Hepatocyte (in vitro differentiated cells): ENCODE data around the gene ERBB2. TPM values are rescaled to one million over a fixed set of nuclear protein-coding genes. Genes with fewer than 3 reads are reported as not detected.

Experiments used
- DNase-seq: peaks from one replicate; pipeline ENCODE4 v3.0.0-alpha.2; 2016; ENCODE audit warnings: low spot score
- H2AFZ ChIP-seq: fragments of 200-600 bp; sonication (generic); 2 replicates; pipeline ENCODE4 v1.6.0; 2016; ENCODE audit warnings: antibody characterized with exemption, mild to moderate bottlenecking
- H3K27ac ChIP-seq: fragments of 200-600 bp; sonication (generic); 2 replicates; pipeline ENCODE4 v1.5.1; 2016; ENCODE audit warnings: mild to moderate bottlenecking
- H3K27me3 ChIP-seq: fragments of 200-600 bp; sonication (generic); 2 replicates; pipeline ENCODE4 v1.6.1; 2016
- H3K36me3 ChIP-seq: fragments of 200-600 bp; sonication (generic); replicated peaks from 2 replicates; pipeline ENCODE4 v1.5.1; 2016; ENCODE audit warnings: low read depth; ENCODE audit not compliant: insufficient read depth
- H3K4me1 ChIP-seq: fragments of 200-600 bp; sonication (generic); 2 replicates; pipeline ENCODE4 v1.5.1; 2016; ENCODE audit warnings: mild to moderate bottlenecking, moderate library complexity; ENCODE audit not compliant: insufficient read depth
- H3K4me2 ChIP-seq: fragments of 200-600 bp; sonication (generic); 2 replicates; pipeline ENCODE4 v1.6.0; 2016
- H3K4me3 ChIP-seq: fragments of 200-600 bp; sonication (generic); 2 replicates; pipeline ENCODE4 v1.5.1; 2016; ENCODE audit warnings: mild to moderate bottlenecking
- H3K79me2 ChIP-seq: fragments of 200-600 bp; sonication (generic); 2 replicates; pipeline ENCODE4 v1.6.0; 2017; ENCODE audit warnings: mild to moderate bottlenecking
- H3K9me2 ChIP-seq: fragments of 200-600 bp; sonication (generic); replicated peaks from 2 replicates; pipeline ENCODE4 v1.6.0; 2017; ENCODE audit warnings: mild to moderate bottlenecking; ENCODE audit not compliant: insufficient read depth
- H3K9me3 ChIP-seq: fragments of 200-600 bp; sonication (generic); 2 replicates; pipeline ENCODE4 v1.5.1; 2016; ENCODE audit warnings: low read depth, mild to moderate bottlenecking
- H4K20me1 ChIP-seq: fragments of 200-600 bp; sonication (generic); 2 replicates; pipeline ENCODE4 v1.6.0; 2016; ENCODE audit warnings: mild to moderate bottlenecking; ENCODE audit not compliant: insufficient read depth, poor library complexity, severe bottlenecking
- EZH2 ChIP-seq: fragments of 200-600 bp; sonication (generic); IDR thresholded peaks from 2 replicates; pipeline ENCODE4 v1.6.1; 2016; ENCODE audit warnings: antibody characterized with exemption, mild to moderate bottlenecking, borderline replicate concordance
- EZH2phosphoT487 ChIP-seq: fragments of 200-600 bp; sonication (generic); IDR thresholded peaks from one replicate; pipeline ENCODE4 v1.6.1; 2018; ENCODE audit warnings: antibody characterized with exemption, mild to moderate bottlenecking, low read depth, moderate library complexity; ENCODE audit not compliant: unreplicated experiment, severe bottlenecking
- WGBS: methylation state at CpG from one replicate; pipeline ENCODE4 v1.1.6; 2016; ENCODE audit warnings: low lambda C conversion rate; ENCODE audit errors: missing lambda C conversion rate; 5-methylcytosine and 5-hydroxymethylcytosine counted together
- polyA plus RNA-seq: library from polyadenylated mRNA; unstranded; fragments of >200 nt; fragmentation: Nextera tagmentation; extraction: Ambion mirVana; gene quantifications from 2 replicates; pipeline ENCODE4 v1.2.1, GENCODE V29; 2016
- total RNA-seq: library from RNA; depleted of rRNA; stranded (reverse); fragments of >200 nt; gene quantifications from 2 replicates; pipeline ENCODE4 v1.2.3, GENCODE V29; 2014
- TF ChIP-seq, protein P1 (sequence below): fragments of 200-600 bp; sonication (generic); IDR thresholded peaks from 2 replicates; pipeline ENCODE4 v1.5.1; 2016; ENCODE audit warnings: antibody characterized with exemption, mild to moderate bottlenecking; ENCODE audit not compliant: poor library complexity

The ERBB2 gene
- total and polyA plus RNA-seq, 2 experiments from 2014 or later = 76.4 to 93.1 TPM

DNA sequence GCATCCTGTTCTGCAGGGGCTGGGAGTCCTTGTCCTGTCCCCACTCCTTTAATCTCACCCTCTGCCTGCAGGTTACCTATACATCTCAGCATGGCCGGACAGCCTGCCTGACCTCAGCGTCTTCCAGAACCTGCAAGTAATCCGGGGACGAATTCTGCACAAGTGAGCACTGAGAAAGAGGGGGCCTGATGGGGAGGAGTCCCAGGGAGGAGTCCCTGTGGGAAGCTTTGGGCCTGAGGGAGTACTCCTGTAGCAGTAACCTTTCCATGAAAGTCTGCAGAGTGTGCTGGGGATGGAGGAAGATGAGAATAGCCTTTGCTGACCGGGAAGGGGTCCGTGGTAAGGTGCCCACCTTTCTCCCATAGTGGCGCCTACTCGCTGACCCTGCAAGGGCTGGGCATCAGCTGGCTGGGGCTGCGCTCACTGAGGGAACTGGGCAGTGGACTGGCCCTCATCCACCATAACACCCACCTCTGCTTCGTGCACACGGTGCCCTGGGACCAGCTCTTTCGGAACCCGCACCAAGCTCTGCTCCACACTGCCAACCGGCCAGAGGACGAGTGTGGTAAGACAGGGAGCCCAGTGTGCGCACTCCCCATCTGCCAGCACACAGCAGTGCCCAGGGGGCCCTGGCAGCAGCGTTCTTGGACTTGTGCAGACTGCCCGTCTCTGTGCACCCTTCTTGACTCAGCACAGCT, 15.7 kb downstream of the ERBB2 start:
- Histone ChIP-seq H3K9me2 (no peaks in the 10 kb centered on the region), H2AFZ (no peak overlapping the region), H3K4me2 (no peak overlapping the region), H3K9me3 (no peaks in the 10 kb centered on the region), H3K36me3 (no peaks in the 10 kb centered on the region), H4K20me1 (no peaks in the 10 kb centered on the region), H3K4me3 (no peak overlapping the region), H3K27me3 (no peaks in the 10 kb centered on the region), H3K4me1 (no peaks in the 10 kb centered on the region), H3K79me2 (no peaks in the 10 kb centered on the region), H3K27ac (no peak overlapping the region)
- TF ChIP-seq EZH2phosphoT487 = no peak
- TF ChIP-seq, protein P1, sequence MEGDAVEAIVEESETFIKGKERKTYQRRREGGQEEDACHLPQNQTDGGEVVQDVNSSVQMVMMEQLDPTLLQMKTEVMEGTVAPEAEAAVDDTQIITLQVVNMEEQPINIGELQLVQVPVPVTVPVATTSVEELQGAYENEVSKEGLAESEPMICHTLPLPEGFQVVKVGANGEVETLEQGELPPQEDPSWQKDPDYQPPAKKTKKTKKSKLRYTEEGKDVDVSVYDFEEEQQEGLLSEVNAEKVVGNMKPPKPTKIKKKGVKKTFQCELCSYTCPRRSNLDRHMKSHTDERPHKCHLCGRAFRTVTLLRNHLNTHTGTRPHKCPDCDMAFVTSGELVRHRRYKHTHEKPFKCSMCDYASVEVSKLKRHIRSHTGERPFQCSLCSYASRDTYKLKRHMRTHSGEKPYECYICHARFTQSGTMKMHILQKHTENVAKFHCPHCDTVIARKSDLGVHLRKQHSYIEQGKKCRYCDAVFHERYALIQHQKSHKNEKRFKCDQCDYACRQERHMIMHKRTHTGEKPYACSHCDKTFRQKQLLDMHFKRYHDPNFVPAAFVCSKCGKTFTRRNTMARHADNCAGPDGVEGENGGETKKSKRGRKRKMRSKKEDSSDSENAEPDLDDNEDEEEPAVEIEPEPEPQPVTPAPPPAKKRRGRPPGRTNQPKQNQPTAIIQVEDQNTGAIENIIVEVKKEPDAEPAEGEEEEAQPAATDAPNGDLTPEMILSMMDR = no peak
- no peak for TF ChIP-seq EZH2
- WGBS = 98% methylated on average over 18 of the region's 18 CpGs
- no peak for DNase-seq

DNA sequence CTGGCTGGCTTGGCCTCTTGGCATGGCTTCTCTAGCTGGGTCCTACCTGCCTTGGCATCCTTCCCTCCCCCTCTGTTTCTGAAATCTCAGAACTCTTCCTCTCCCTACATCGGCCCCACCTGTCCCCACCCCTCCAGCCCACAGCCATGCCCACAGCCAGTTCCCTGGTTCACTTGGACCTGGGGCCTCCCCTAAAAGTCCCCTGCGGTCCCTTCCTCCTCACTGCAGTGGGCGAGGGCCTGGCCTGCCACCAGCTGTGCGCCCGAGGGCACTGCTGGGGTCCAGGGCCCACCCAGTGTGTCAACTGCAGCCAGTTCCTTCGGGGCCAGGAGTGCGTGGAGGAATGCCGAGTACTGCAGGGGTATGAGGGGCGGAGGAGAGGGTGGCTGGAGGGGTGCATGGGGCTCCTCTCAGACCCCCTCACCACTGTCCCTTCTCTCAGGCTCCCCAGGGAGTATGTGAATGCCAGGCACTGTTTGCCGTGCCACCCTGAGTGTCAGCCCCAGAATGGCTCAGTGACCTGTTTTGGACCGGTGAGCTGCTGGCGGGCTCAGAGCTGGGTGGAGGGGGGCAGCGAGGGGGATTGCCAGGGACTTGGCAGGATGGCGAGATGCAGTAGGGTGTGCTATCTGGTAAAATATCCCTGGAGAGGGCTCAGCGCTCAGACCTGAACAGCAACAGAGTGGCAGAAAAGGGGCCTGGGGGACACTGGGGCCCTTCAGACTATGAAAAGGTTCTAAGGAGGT, 16.4 kb downstream of the ERBB2 start:
- no peak overlapping the region for H3K4me3 ChIP-seq
- H4K20me1 ChIP-seq = no peaks in the 10 kb centered on the region
- no peaks in the 10 kb centered on the region for H3K4me1 ChIP-seq
- DNase-seq = no peak
- H3K9me3 ChIP-seq = no peaks in the 10 kb centered on the region
- H3K27me3 ChIP-seq = no peaks in the 10 kb centered on the region
- H3K79me2 ChIP-seq = no peaks in the 10 kb centered on the region
- TF ChIP-seq EZH2phosphoT487 = no peak
- TF ChIP-seq EZH2 = no peak
- TF ChIP-seq, protein P1 = no peak
- H3K27ac ChIP-seq = no peak overlapping the region
- no peak overlapping the region for H3K4me2 ChIP-seq
- H3K9me2 ChIP-seq = no peaks in the 10 kb centered on the region
- 96% methylated on average over 15 of the region's 15 CpGs for WGBS
- H3K36me3 ChIP-seq = no peaks in the 10 kb centered on the region
- no peak overlapping the region for H2AFZ ChIP-seq

DNA sequence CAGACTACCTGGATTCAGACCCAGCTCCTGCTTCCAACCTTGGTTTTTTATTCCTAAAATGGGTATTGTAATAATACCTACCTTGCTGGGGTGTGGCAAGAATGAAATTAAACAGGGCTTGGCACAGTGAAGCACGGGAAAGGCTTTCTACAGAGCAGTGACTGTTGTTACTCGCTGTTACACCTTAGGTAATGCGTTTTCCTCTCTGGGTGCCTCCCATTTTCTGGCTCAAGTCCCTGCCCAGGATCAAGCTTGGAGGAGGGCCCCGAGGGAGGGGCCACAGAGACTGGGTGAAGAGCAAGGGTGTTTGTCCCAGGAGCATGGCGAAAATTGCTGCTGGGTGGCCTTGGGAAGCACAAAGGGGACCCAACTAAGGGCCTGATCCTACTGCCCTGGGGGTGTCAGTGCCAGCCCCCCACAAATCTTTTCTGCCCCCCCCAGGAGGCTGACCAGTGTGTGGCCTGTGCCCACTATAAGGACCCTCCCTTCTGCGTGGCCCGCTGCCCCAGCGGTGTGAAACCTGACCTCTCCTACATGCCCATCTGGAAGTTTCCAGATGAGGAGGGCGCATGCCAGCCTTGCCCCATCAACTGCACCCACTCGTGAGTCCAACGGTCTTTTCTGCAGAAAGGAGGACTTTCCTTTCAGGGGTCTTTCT, 17.1 kb downstream of the ERBB2 start:
- Histone ChIP-seq H3K9me2 (no peaks in the 10 kb centered on the region), H2AFZ (no peak overlapping the region), H3K4me2 (no peak overlapping the region), H3K9me3 (no peaks in the 10 kb centered on the region), H3K4me3 (no peak overlapping the region), H3K27ac (no peak overlapping the region), H4K20me1 (no peaks in the 10 kb centered on the region), H3K4me1 (no peaks in the 10 kb centered on the region), H3K79me2 (no peaks in the 10 kb centered on the region), H3K27me3 (no peaks in the 10 kb centered on the region), H3K36me3 (no peaks in the 10 kb centered on the region)
- WGBS = 92% methylated on average over 11 of the region's 11 CpGs
- DNase-seq = no peak
- TF ChIP-seq, protein P1 = no peak
- TF ChIP-seq EZH2 (no peak), EZH2phosphoT487 (no peak)
